HG02610 (cell line): ENCODE data around the gene B3GALNT2.

Source experiments
- ATAC-seq: cut with Tn5 transposase; IDR thresholded peaks from one replicate; pipeline ENCODE4 v1.9.1; 2021; ENCODE audit warnings: mild to moderate bottlenecking, moderate library complexity; ENCODE audit not compliant: unreplicated experiment

B3GALNT2 gene

DNA sequence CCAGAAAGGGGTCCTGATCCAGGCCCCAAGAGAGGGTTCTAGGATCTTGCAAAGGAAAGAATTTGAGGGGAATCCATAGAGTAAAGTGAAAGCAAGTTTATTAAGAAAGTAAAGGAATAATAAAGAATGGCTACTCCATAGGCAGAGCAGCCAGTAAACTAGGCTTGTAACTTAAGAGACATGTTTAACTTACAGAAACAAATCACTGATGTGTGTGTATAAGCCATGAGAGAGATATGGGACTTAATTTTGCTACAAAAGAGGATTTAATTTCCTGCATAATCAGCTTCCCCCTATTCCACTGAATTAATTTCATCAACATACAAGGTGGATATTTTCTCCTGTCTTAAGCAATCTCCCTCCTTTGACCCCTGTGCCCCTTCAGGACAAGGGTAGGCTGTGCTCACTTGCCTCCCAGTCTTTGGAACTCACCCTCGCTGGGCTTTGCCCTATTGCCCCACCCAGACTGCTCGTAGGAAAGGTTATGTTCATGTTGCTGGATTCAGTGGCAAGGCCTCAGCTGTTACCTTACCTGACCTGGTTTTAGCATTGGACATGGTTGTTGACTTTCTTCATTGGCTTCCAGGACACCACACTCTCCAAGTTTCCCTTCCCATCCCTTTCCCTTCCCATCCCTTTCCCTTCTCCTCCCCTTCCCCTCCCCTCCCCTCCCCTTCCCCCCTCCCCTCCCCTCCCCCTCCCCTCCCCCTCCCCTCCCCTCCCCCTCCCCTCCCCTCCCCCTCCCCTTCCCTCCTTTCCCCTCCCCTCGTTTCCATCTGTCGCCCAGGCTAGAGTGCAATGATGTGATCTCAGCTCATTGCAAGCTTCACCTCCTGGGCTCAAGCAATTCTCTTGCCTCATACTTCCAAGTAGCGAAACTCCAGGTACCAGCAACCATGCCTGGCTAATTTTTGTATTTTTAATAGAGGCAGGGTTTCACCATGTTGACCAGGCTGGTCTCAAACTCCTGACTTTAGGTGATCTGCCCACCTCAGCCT is 92.5 kb downstream of the B3GALNT2 start:
- no peak for ATAC-seq

- no peak for ATAC-seq
Measured at GRCh38 chr1:235410467-235410866, 93.8 kb downstream of the B3GALNT2 start.

- no peak for ATAC-seq
Measured at GRCh38 chr1:235409042-235409820, 95.0 kb downstream of the B3GALNT2 start.

- no peak for ATAC-seq
Measured at GRCh38 chr1:235408503-235408960, 95.7 kb downstream of the B3GALNT2 start.

DNA sequence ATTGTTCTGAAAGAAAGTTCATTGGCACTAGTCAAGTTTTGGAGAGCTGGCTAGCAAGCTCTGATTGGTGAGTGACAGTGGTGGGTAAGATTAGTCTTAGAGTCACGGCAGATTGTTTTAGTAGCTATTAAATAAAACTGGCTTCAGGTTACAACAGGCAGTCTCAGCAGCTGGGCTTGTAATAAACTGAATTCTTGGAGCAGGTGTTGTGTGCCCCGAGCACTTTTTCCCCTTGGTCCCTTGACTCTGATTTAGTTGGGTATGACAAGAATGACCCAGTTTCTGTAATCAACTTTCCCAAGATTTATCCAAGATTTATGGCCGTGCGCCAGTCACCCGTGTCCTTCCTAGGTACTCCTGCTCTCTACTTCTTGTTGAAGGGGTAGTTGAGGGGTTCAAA is 96.8 kb downstream of the B3GALNT2 start:
- no peak for ATAC-seq

DNA sequence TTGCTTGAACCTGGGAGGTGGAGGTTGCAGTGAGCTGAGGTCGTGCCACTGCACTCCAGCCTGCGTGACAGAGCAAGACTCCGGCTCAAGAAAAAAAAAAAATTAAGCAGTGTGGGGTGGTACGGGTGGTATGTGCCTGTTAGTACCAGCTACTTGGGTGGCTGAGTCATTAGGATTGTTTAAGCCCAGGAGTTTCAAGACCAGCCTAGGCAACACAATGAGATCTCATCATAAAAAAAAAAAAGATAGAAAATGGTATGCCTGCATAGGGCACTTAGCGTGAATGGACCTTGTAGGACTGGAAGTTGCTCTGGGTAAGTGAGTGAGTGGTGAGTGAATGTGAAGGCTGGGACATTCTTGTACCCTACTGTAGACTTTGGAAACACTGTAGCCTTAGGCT is 100.1 kb downstream of the B3GALNT2 start:
- ATAC-seq = no peak

GRCh38 chr1:235403593-235403992 is 100.7 kb downstream of the B3GALNT2 start:
- ATAC-seq = no peak

DNA sequence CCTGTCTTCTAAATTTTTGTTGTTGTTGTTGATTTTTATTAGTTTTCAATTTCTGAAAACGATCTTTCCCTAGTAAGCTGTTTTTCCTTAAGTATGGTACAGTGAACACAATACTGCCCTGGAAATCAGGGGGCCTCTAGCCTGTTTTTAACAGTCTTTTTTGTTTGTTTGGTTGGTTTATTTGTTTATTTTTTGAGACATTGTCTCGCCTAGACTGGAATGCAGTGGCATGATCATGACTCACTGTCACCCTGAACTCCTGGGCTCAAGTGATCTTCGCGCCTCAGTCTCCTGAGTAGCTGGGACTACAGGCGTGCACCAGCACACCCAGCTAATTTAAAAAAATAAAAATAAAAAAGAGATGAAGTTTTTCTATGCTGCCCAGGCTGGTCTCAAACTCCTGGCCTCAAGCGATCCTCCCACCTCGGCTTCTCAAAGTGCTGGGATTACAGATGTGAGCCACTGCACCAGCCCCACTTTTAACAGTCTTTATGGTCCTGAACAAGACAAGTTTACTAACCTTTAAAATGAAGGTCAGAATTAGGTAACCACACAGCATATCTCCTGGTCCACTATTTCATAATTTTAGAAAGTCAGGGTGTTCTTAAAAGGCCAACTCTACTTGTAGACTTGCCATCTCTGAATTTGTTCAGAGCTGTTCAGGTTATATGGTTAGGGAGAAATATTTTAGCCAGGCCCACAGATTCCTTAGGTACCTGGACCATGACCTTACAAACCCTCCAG is 101.6 kb downstream of the B3GALNT2 start:
- ATAC-seq = no peak

GRCh38 chr1:235401251-235401650 is 103.0 kb downstream of the B3GALNT2 start:
- ATAC-seq = no peak
